Heart left ventricle (tissue), 16 donors: ENCODE results near the gene NHLRC4. TPM values are rescaled to one million over a fixed set of nuclear protein-coding genes. Genes with fewer than 3 reads are reported as not detected.

ENCODE experiments used
- ATAC-seq, 4 donors: fragments of 200-7000 bp; cut with Tn5 transposase; one replicate each; pipeline ENCODE4 v1.9.1; 2020 to 2022; ENCODE audit warnings: moderate library complexity in 4 of 4, mild to moderate bottlenecking in 3 of 4, moderate number of reproducible peaks in 1 of 4
- DNase-seq, 5 donors: peaks; one replicate each; pipeline ENCODE4 v3.0.0-alpha.2; 2020
- H3K27ac ChIP-seq, 12 donors: fragments of 200-600 bp; sonication (generic) in 4 of 12; one replicate each; pipeline versions ENCODE4 v1.5.0 to v1.8.0; 2016 to 2022; ENCODE audit warnings: mild to moderate bottlenecking in 2 of 12
- H3K27me3 ChIP-seq, 9 donors: fragments of 200-600 bp; sonication (generic) in 2 of 9; one replicate each; pipeline versions ENCODE4 v1.5.1 to v1.8.0; 2016 to 2022; ENCODE audit warnings: mild to moderate bottlenecking in 3 of 9
- H3K36me3 ChIP-seq, 9 donors: fragments of 200-600 bp; sonication (generic) in 2 of 9; one replicate each; pipeline versions ENCODE4 v1.5.0 to v1.8.0; 2018 to 2022; ENCODE audit warnings: mild to moderate bottlenecking in 2 of 9
- H3K4me1 ChIP-seq, 12 donors: fragments of 200-600 bp; sonication (generic) in 4 of 12; one replicate each; pipeline versions ENCODE4 v1.5.0 to v1.8.0; 2016 to 2022; ENCODE audit warnings: mild to moderate bottlenecking in 3 of 12
- H3K4me3 ChIP-seq, 12 donors: fragments of 200-600 bp; sonication (generic) in 4 of 12; one replicate each; pipeline versions ENCODE4 v1.5.0 to v1.8.0; 2017 to 2022; ENCODE audit warnings: mild to moderate bottlenecking in 9 of 12, moderate library complexity in 4 of 12
- H3K9me3 ChIP-seq, 12 donors: fragments of 200-600 bp; sonication (generic) in 4 of 12; one replicate each; pipeline versions ENCODE4 v1.5.0 to v1.8.0; 2016 to 2022; ENCODE audit warnings: mild to moderate bottlenecking in 1 of 12
- POLR2A ChIP-seq, 2 donors: fragments of 450-650 bp; IDR thresholded peaks; one replicate each; pipeline ENCODE4 v1.6.1; 2017; ENCODE audit warnings: antibody characterized with exemption in 2 of 2, mild to moderate bottlenecking in 2 of 2, moderate library complexity in 2 of 2
- WGBS, 4 donors: extraction: QIAGEN DNeasy Blood & Tissue Kit in 2 of 4; methylation state at CpG; one replicate each; pipeline versions ENCODE4 v1.1.5 to v1.1.7; 2013 to 2018; 5-methylcytosine and 5-hydroxymethylcytosine counted together
- intact Hi-C, 10 donors: fragments of 100-400 bp; cut with DNase I; formaldehyde crosslinking; loops; one replicate each; pipeline versions ENCODE4 v1.11.1 to v1.14.2; 2022
- polyA plus RNA-seq, 2 donors: library from polyadenylated mRNA; stranded (reverse); fragments of 200-250 nt; gene quantifications; one replicate each; pipeline ENCODE4 v1.2.3, GENCODE V29; 2013
- total RNA-seq, 9 donors: library from RNA; depleted of rRNA in 2 of 9; stranded (reverse); fragments of >200 nt in 2 of 9; fragmentation: NEBNext Ultra II Directional in 3 of 9; extraction: Animal tissue kit (Norgen Biotek cat#: 25700) in 3 of 9; gene quantifications; one replicate each; pipeline versions ENCODE4 v1.1.0 to v1.2.4, GENCODE V29; 2016 to 2023
- TF ChIP-seq, protein P1 (sequence below), 12 donors: fragments of 200-600 bp; sonication (generic) in 4 of 12; IDR thresholded peaks; one replicate each; pipeline versions ENCODE4 v1.5.0 to v1.8.0; 2018 to 2022; ENCODE audit warnings: antibody characterized with exemption in 12 of 12, mild to moderate bottlenecking in 5 of 12
- donor health status: ischemic (EF 13 %, LVEDD 7.1; RV severe dilation, severe dysfunction).
- donor health status: healthy with polysubstance abuse.
- donor health status: DM: no; HTN: yes; CAD: no.
- donor health status: DM: no; HTN: no; CAD: no.
- donor health status: ischemic (EF 25% LVEDD 6.9; RV normal size, moderate dysfunction).
- donor health status: ischemic (EF 25% LVEDD 5.7; RV mildly dilated, moderate dysfunction).
- donor health status: healthy.
- donor health status: DM: yes; HTN: yes; CAD: no.
- donor health status: ischemic (EF 35%, LVEDD 5.7; RV mildly dilated, moderate dysfunction).
- donor health status: nonischemic (EF 11% LVEDD 7.7; RV severe dilation, severe dysfunction).
- donor health status: DM: yes; HTN: yes; CAD: no.
- donor health status: PGD.
- donor health status: ischemic (EF 29% LVEDD 5.4; RV normal size, mild dysfunction).
- donor health status: nonischemic (EF 23%, LVEDD 6.1; RV moderate dilation, normal function).

The NHLRC4 gene
- total and polyA plus RNA-seq, 11 donors, result 0.23 to 0.86 (median 0.48) TPM; not detected in 1

DNA sequence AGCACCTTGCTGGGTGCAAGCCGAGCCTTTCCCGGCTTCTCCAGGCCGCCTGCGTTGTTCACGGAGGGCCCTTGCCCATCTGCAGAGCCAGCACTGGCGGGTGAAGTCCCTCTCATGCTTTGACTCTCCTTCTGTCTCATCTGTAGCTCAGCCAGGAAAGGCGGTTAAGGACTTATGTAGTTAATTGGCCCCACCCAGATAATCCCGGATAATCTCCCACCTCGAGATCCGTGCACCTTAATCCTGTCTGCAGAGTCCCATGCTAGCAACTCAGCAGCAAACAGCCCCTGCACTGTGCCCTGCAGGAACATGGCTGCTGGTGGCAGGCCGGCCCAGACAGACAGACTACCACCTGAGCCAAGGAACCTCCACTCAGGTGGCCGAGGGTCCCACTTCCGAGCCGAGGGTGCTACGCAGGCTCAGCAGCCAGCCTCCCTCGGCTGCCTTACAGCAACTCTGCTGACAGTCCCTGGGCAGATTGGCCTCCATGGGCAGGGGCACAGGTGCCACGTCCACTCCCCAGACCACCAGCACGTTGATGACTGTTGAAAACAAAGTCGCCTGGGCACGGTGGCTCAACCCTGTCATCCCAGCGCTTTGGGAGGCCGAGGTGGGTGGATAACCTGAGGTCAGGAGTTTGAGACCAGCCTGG lies 40.0 kb downstream of the NHLRC4 start:
- H3K27me3 ChIP-seq, result no peaks in the 10 kb centered on the region
- no peaks in the 10 kb centered on the region for H3K36me3 ChIP-seq
- intact Hi-C loops, result no loop called here
- ATAC-seq (no peak), DNase-seq (no peak)
- no peak overlapping the region for H3K27ac ChIP-seq
- peaks cover 0 to 7% (median 0%) of the 10 kb centered on the region in 12 donors for H3K9me3 ChIP-seq
- TF ChIP-seq, protein P1, sequence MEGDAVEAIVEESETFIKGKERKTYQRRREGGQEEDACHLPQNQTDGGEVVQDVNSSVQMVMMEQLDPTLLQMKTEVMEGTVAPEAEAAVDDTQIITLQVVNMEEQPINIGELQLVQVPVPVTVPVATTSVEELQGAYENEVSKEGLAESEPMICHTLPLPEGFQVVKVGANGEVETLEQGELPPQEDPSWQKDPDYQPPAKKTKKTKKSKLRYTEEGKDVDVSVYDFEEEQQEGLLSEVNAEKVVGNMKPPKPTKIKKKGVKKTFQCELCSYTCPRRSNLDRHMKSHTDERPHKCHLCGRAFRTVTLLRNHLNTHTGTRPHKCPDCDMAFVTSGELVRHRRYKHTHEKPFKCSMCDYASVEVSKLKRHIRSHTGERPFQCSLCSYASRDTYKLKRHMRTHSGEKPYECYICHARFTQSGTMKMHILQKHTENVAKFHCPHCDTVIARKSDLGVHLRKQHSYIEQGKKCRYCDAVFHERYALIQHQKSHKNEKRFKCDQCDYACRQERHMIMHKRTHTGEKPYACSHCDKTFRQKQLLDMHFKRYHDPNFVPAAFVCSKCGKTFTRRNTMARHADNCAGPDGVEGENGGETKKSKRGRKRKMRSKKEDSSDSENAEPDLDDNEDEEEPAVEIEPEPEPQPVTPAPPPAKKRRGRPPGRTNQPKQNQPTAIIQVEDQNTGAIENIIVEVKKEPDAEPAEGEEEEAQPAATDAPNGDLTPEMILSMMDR (IDR thresholded peaks at IDR 0.05), result no peak
- no peak for TF ChIP-seq POLR2A (IDR thresholded peaks at IDR 0.05)
- 93 to 97% (median 94%) methylated on average over 16 to 22 of the region's 22 CpGs for WGBS, 4 donors
- no peak overlapping the region for H3K4me3 ChIP-seq
- H3K4me1 ChIP-seq, result peaks cover 0 to 19% (median 0%) of the 10 kb centered on the region in 12 donors

DNA sequence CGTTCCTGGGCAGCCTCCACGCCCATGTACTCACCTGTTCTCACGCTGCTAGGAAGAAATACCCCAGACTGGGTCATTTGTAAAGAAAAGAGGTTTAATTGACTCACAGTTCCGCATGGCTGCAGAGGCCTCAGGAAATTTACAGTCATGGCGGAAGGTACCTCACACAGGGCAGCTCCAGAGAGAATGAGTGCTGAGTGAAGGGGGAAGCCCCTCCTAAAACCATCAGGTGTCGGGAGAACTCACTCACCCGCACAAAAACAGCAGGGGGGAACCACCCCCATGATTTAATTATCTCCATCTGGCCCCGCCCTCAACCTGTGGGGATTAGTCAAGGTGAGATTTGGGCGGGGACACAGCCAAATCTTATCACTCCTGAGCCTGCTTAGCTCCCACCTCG lies 41.2 kb downstream of the NHLRC4 start:
- WGBS, 4 donors, result 89 to 93% (median 90%) methylated on average over 10 of the region's 10 CpGs
- intact Hi-C loops, result no loop called here
- peaks cover 0 to 19% (median 0%) of the 10 kb centered on the region in 12 donors for H3K4me1 ChIP-seq
- no peaks in the 10 kb centered on the region for H3K27me3 ChIP-seq
- DNase-seq, result no peak
- peaks cover 0 to 7% (median 0%) of the 10 kb centered on the region in 12 donors for H3K9me3 ChIP-seq
- TF ChIP-seq POLR2A (IDR thresholded peaks at IDR 0.05), result no peak
- TF ChIP-seq, protein P1 (IDR thresholded peaks at IDR 0.05), result no peak
- no peak for ATAC-seq
- H3K36me3 ChIP-seq, result no peaks in the 10 kb centered on the region
- no peak overlapping the region for H3K27ac ChIP-seq
- H3K4me3 ChIP-seq, result no peak overlapping the region

DNA sequence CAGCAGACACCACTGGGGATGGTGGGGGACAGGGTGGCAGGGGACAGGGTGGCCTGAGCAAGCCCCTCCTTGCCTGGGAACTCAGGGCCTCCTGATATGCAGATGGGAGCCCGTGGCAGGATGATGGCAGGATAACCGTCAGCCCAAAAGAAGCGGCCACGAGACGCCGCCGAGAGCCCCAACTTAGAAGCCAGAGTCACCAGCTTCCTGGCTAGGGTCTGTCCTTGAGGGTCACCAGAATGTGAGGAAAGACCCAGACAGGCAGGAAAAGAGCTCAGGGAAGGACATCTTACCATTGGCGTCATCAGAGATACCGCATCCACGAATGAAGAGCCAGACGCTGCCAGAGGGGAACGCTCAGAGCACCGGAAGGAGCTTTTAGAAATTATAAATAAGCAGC lies 42.5 kb downstream of the NHLRC4 start:
- WGBS, 4 donors, result 85 to 90% (median 86%) methylated on average over 13 of the region's 13 CpGs
- peaks cover 0 to 7% (median 0%) of the 10 kb centered on the region in 12 donors for H3K9me3 ChIP-seq
- intact Hi-C loops, result no loop called here
- no peak for TF ChIP-seq POLR2A (IDR thresholded peaks at IDR 0.05)
- TF ChIP-seq, protein P1 (IDR thresholded peaks at IDR 0.05), result no peak
- peaks cover 0 to 19% (median 0%) of the 10 kb centered on the region in 12 donors for H3K4me1 ChIP-seq
- ATAC-seq, result no peak
- no peaks in the 10 kb centered on the region for H3K36me3 ChIP-seq
- DNase-seq, result no peak
- H3K27me3 ChIP-seq, result no peaks in the 10 kb centered on the region
- H3K4me3 ChIP-seq, result no peak overlapping the region
- no peak overlapping the region for H3K27ac ChIP-seq

DNA sequence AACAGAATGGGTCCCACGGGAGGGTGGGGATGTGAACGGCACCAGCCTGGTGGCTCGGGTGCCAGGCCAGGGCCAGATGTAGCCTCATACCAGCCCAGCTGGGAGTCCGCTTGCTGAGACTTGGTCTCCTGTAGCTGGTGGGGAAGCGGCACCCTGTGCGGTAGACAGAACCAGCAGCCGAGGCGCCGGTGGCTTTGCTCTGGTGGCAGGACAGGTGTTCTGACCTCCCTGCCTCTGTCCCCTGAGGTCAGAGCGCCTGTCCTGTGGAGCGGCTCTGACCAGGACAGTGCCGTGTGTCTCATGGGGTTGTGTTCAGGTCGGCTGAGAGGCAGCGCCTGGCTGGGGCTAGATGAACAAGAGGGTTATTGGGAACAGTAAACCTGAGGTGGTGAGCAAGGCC lies 43.2 kb downstream of the NHLRC4 start:
- peaks cover 0 to 4% (median 0%) of the 10 kb centered on the region in 12 donors for H3K9me3 ChIP-seq
- H3K4me3 ChIP-seq, result no peak overlapping the region
- ATAC-seq (peak in 1 of 4 donors; percentile 27), DNase-seq (no peak)
- 91 to 97% (median 92%) methylated on average over 9 to 14 of the region's 14 CpGs for WGBS, 4 donors
- intact Hi-C loops, result no loop called here
- no peaks in the 10 kb centered on the region for H3K27me3 ChIP-seq
- H3K27ac ChIP-seq, result no peak overlapping the region
- TF ChIP-seq, protein P1 (IDR thresholded peaks at IDR 0.05), result no peak
- no peak for TF ChIP-seq POLR2A (IDR thresholded peaks at IDR 0.05)
- peaks cover 0 to 19% (median 0%) of the 10 kb centered on the region in 12 donors for H3K4me1 ChIP-seq
- H3K36me3 ChIP-seq, result no peaks in the 10 kb centered on the region
